GM19240 (cell line): ENCODE data around the gene LHPP.
"Not testable (repeated sequence)": the region's sequence is repeated elsewhere in the genome, so short reads cannot be mapped to it uniquely, and the experiment has no call there.

Source experiments
- DNase-seq: peaks from one replicate; pipeline ENCODE4 v3.0.0; 2011; ENCODE audit warnings: low spot score; ENCODE audit not compliant: insufficient read length

LHPP gene

GRCh38 chr10:124604214-124605000 is 142.8 kb downstream of the LHPP start:
- no peak for DNase-seq

- no peak for DNase-seq
Measured at GRCh38 chr10:124605001-124605370, 143.4 kb downstream of the LHPP start.

- no peak for DNase-seq
Measured at GRCh38 chr10:124605481-124605855, 143.8 kb downstream of the LHPP start.

GRCh38 chr10:124605856-124606812 is 144.5 kb downstream of the LHPP start:
- DNase-seq = no peak

GRCh38 chr10:124606822-124607221 is 145.2 kb downstream of the LHPP start:
- no peak for DNase-seq

GRCh38 chr10:124607693-124608092 is 146.1 kb downstream of the LHPP start:
- DNase-seq = no peak

GRCh38 chr10:124608093-124608721 is 146.6 kb downstream of the LHPP start:
- DNase-seq = no peak

- DNase-seq = no peak
Measured at GRCh38 chr10:124609698-124610097, 148.1 kb downstream of the LHPP start.

GRCh38 chr10:124610186-124610585 is 148.6 kb downstream of the LHPP start:
- not testable (repeated sequence) for DNase-seq

- not testable (repeated sequence) for DNase-seq
Measured at GRCh38 chr10:124610851-124611250, 149.2 kb downstream of the LHPP start.

GRCh38 chr10:124611738-124612137 is 150.1 kb downstream of the LHPP start:
- DNase-seq = no peak

- DNase-seq = no peak
Measured at GRCh38 chr10:124612611-124613498, 151.2 kb downstream of the LHPP start.

- peak; percentile 58 for DNase-seq
Measured at GRCh38 chr10:124614003-124614659, 152.5 kb downstream of the LHPP start.

GRCh38 chr10:124615259-124615658 is 153.6 kb downstream of the LHPP start:
- no peak for DNase-seq

GRCh38 chr10:124616040-124616835 is 154.6 kb downstream of the LHPP start:
- no peak for DNase-seq

GRCh38 chr10:124616836-124617130 is 155.2 kb downstream of the LHPP start:
- DNase-seq = no peak

- DNase-seq = no peak
Measured at GRCh38 chr10:124618470-124619073, 156.9 kb downstream of the LHPP start.

GRCh38 chr10:124619195-124619594 is 157.6 kb downstream of the LHPP start:
- DNase-seq = no peak

GRCh38 chr10:124619802-124620490 is 158.3 kb downstream of the LHPP start:
- DNase-seq = no peak
